ENCODE data around the gene CRISP2.

DNA sequence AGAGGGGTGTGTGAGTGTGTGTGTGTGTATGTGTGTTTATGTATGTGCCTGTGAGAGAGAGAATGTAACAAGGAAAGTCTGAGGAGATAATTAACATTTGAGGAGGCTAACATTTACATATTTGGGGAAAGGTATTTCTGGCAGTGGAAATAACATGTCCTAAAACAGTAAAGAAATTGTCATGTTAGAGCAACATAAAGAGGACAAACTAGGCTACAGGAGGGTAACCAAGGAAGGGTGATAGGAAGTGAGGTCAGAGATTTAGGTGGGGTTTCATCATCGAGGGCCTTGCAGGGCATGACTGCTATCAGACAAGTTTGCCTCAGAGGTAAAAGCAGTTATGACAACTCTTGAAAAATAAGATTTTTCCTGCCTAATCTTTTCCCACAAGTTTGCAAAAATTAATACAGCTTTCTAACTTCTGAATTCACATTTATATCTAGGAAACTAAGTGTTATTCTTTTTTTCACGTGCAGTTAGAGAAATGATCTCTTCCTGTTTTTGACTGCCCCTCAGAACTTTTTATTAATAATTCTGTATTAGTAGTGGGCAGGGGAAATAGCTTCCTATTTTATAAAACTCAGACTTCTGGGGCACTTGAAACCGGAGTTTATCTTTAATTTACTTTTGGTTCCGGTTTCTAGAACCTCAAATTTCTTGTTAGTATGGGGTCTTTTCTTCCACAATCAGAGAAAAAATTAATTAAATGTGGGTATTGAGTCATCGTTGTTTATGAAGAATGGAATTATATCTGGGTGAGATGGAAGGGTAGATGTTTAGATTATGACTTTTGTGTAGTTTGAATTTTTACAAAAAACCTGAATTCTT lies 46.2 kb downstream of the CRISP2 start:
- no peak for TF ChIP-seq SUZ12 (IDR thresholded peaks at IDR 0.05; ENCODE audit: extremely low read depth, insufficient read depth, insufficient read length)
- TF ChIP-seq ZNF274 (IDR thresholded peaks at IDR 0.05; ENCODE audit: low read depth, low read length): no peak

Measured in NT2/D1 (cell line).